SK-N-SH (cell line): Measurements from ENCODE around the gene TBC1D30.

Source experiments
- CTCF ChIP-seq: fragments of 200-600 bp; sonication (generic); IDR thresholded peaks from 2 replicates; pipeline ENCODE4 v1.6.1; 2017; ENCODE audit warnings: antibody characterized with exemption, mild to moderate bottlenecking, moderate library complexity
- MXI1 ChIP-seq: IDR thresholded peaks from 2 replicates; pipeline ENCODE4 v1.6.1; 2012; ENCODE audit warnings: mild to moderate bottlenecking, low read depth, low read length, improper control_type of control experiment
- POLR2AphosphoS5 ChIP-seq: IDR thresholded peaks from 2 replicates; pipeline ENCODE4 v1.6.1; 2012; ENCODE audit warnings: low read depth, low read length
- USF1 ChIP-seq: IDR thresholded peaks from 2 replicates; pipeline ENCODE4 v1.4.0; 2012; ENCODE audit warnings: low read depth, borderline replicate concordance
- USF2 ChIP-seq: fragments of 150-350 bp; IDR thresholded peaks from 2 replicates; pipeline ENCODE4 v1.6.1; 2017; ENCODE audit warnings: antibody characterized with exemption, low read length, low read depth, borderline replicate concordance
- TF ChIP-seq, protein P1 (sequence below): IDR thresholded peaks from 2 replicates; pipeline ENCODE4 v1.4.0; 2012; ENCODE audit warnings: low read depth, borderline replicate concordance

DNA sequence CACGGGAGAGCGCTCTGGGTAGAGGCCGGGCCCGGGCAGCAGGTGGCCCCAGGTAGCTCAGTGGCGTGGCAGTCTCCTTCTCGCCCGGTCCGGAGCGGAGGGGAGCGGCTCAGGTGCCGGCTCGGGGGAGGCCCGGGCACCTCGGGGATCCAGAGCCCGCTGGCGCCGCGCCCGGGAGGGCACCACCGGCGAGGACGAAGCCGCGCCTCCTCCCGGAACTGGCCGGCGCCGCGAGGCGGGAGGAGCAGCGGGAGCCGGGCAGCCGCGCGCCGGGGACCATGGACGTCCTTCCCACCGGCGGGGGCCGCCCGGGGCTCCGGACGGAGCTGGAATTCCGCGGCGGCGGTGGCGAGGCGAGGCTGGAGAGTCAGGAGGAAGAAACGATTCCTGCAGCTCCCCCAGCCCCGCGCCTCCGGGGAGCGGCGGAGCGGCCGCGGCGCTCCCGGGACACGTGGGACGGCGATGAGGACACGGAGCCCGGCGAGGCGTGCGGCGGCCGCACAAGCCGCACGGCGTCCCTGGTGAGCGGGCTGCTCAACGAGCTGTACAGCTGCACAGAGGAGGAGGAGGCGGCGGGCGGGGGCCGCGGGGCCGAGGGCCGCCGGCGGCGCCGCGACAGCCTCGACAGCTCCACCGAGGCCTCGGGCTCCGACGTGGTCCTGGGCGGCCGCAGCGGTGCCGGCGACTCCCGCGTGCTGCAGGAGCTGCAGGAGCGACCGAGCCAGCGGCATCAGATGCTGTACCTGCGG, 43.7 kb upstream of the TBC1D30 start:
- TF ChIP-seq USF2 (no peak), CTCF (no peak), POLR2AphosphoS5 (no peak), USF1 (no peak), MXI1 (no peak)
- TF ChIP-seq, protein P1, sequence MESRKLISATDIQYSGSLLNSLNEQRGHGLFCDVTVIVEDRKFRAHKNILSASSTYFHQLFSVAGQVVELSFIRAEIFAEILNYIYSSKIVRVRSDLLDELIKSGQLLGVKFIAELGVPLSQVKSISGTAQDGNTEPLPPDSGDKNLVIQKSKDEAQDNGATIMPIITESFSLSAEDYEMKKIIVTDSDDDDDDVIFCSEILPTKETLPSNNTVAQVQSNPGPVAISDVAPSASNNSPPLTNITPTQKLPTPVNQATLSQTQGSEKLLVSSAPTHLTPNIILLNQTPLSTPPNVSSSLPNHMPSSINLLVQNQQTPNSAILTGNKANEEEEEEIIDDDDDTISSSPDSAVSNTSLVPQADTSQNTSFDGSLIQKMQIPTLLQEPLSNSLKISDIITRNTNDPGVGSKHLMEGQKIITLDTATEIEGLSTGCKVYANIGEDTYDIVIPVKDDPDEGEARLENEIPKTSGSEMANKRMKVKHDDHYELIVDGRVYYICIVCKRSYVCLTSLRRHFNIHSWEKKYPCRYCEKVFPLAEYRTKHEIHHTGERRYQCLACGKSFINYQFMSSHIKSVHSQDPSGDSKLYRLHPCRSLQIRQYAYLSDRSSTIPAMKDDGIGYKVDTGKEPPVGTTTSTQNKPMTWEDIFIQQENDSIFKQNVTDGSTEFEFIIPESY = no peak
